Esophagus squamous epithelium (tissue), 5 donors: ENCODE results near the gene RABAC1. TPM values are rescaled to one million over a fixed set of nuclear protein-coding genes. Genes with fewer than 3 reads are reported as not detected.

ENCODE experiments used
- DNase-seq: peaks from one replicate; lab custom pipeline; 2025; lab: John Stamatoyannopoulos, UW
- H3K27ac ChIP-seq, 4 donors: fragments of 200-600 bp; sonication (generic); one replicate each; pipeline ENCODE4 v1.5.1; 2016 to 2019; ENCODE audit warnings: mild to moderate bottlenecking in 1 of 4
- H3K27me3 ChIP-seq, 4 donors: fragments of 200-600 bp; sonication (generic); 1 replicate in 3 of 4; 2 replicates in 1 of 4; pipeline versions ENCODE4 v1.5.1 to v1.6.0; 2017 to 2021; ENCODE audit warnings: antibody characterized with exemption in 1 of 4
- H3K36me3 ChIP-seq, 3 donors: fragments of 200-600 bp; sonication (generic); one replicate each; pipeline ENCODE4 v1.5.1; 2016 to 2019
- H3K4me1 ChIP-seq, 3 donors: fragments of 200-600 bp; sonication (generic); one replicate each; pipeline ENCODE4 v1.5.1; 2017 to 2019
- H3K4me3 ChIP-seq, 4 donors: fragments of 200-600 bp; sonication (generic); 1 replicate in 3 of 4; 2 replicates in 1 of 4; pipeline ENCODE4 v1.5.1; 2016 to 2019; ENCODE audit warnings: mild to moderate bottlenecking in 2 of 4, moderate library complexity in 1 of 4
- H3K9me3 ChIP-seq, 3 donors: fragments of 200-600 bp; sonication (generic); one replicate each; pipeline ENCODE4 v1.5.1; 2016 to 2019
- CTCF ChIP-seq, 6 experiments: fragments of 450-650 bp in 4 of 6; fragments of 200-600 bp in 2 of 6; sonication (generic) in 2 of 6; IDR thresholded peaks; one replicate each; pipeline ENCODE4 v1.5.1; 2016 to 2019; ENCODE audit warnings: antibody characterized with exemption in 6 of 6, mild to moderate bottlenecking in 4 of 6, moderate library complexity in 4 of 6
- POLR2A ChIP-seq, 4 donors: fragments of 450-650 bp; IDR thresholded peaks; one replicate each; pipeline ENCODE4 v1.6.1; 2017; ENCODE audit warnings: antibody characterized with exemption in 4 of 4, mild to moderate bottlenecking in 4 of 4, moderate library complexity in 3 of 4
- WGBS, 2 donors: methylation state at CpG; one replicate each; pipeline ENCODE4 v1.1.5; 2018; 5-methylcytosine and 5-hydroxymethylcytosine counted together
- intact Hi-C: fragments of 100-400 bp; cut with DNase I; formaldehyde crosslinking; loops from one replicate; pipeline ENCODE4 v1.15.0; 2022
- total RNA-seq, 4 donors: library from RNA; depleted of rRNA; stranded (reverse); fragments of >200 nt; gene quantifications; one replicate each; pipeline ENCODE4 v1.1.0, GENCODE V29; 2016
- donor health status: DM: yes; HTN: yes; CAD: no.

RABAC1 gene
- total RNA-seq, 4 donors from 2014 or later, result 47.4 to 113 (median 103) TPM

DNA sequence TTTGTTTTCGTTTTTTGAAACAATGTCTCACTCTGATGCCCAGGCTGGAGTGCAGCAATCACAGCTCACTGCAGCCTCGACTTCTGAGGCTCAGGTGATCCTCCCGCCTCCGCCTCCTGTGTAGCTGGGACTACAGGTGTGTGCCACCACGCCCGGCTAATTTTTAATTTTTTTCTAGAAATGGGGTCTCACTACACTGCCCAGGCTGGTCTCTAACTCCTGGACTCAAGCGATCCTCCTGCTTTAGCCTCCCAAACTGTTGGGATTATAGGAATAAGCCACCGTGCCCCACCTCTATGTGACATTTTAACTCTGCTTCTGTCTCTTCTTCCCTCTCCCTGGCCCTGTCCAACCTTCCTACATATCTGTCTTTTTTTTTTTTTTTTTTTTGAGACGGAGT, 29.8 kb upstream of the RABAC1 start:
- no peak overlapping the region for H3K27ac ChIP-seq
- intact Hi-C loops, result no loop called here
- H3K4me3 ChIP-seq, result no peak overlapping the region
- WGBS, 2 donors, result 81 to 87% methylated on average over 9 of the region's 9 CpGs
- H3K4me1 ChIP-seq, result peaks cover 5 to 9% (median 6%) of the 10 kb centered on the region in 3 donors
- H3K36me3 ChIP-seq, result no peaks in the 10 kb centered on the region
- DNase-seq, result no peak
- peaks cover 0 to 50% (median 6%) of the 10 kb centered on the region in 4 donors for H3K27me3 ChIP-seq
- H3K9me3 ChIP-seq, result no peaks in the 10 kb centered on the region
- TF ChIP-seq CTCF (IDR thresholded peaks at IDR 0.05) (no peak), POLR2A (IDR thresholded peaks at IDR 0.05) (no peak)

GRCh38 chr19:41987141-41987860, 28.2 kb upstream of the RABAC1 start:
- 81% methylated on average over 7 to 9 of the region's 10 CpGs for WGBS, 2 donors
- intact Hi-C loops, result no loop called here
- no peak overlapping the region for H3K4me3 ChIP-seq
- DNase-seq, result no peak
- H3K36me3 ChIP-seq, result no peaks in the 10 kb centered on the region
- H3K9me3 ChIP-seq, result no peaks in the 10 kb centered on the region
- H3K27ac ChIP-seq, result no peak overlapping the region
- no peaks in the 10 kb centered on the region for H3K4me1 ChIP-seq
- no peak for TF ChIP-seq CTCF (IDR thresholded peaks at IDR 0.05)
- H3K27me3 ChIP-seq, result peaks cover 0 to 33% (median 2%) of the 10 kb centered on the region in 4 donors

DNA sequence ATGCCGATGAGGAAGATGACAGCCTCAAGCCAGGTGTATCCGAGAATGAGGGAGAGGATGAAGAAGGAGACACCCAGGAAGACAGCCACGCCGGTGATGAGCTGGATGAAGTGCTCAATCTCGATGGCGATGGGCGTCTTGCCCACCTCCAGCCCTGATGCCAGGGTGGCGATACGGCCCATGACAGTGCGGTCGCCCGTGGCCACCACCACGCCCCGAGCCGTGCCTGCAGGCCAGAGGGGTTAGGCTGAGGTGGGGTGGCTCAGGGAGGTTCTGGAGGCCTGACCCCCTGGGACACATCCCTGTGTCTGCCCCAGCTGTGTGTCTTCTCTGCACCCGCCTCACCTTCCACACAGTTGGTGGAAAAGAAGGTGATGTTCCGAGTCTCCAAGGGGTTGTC, 25.8 kb upstream of the RABAC1 start:
- DNase-seq, result no peak
- H3K4me1 ChIP-seq, result no peaks in the 10 kb centered on the region
- no peak overlapping the region for H3K27ac ChIP-seq
- TF ChIP-seq POLR2A (IDR thresholded peaks at IDR 0.05) (no peak), CTCF (IDR thresholded peaks at IDR 0.05) (no peak)
- no peak overlapping the region for H3K4me3 ChIP-seq
- peaks cover 0 to 12% (median 0%) of the 10 kb centered on the region in 4 donors for H3K27me3 ChIP-seq
- 61 to 100% methylated on average over 3 to 7 of the region's 17 CpGs for WGBS, 2 donors
- intact Hi-C loops, result no loop called here
- no peaks in the 10 kb centered on the region for H3K36me3 ChIP-seq
- no peaks in the 10 kb centered on the region for H3K9me3 ChIP-seq

- no peak for TF ChIP-seq CTCF (IDR thresholded peaks at IDR 0.05)
- TF ChIP-seq POLR2A (IDR thresholded peaks at IDR 0.05), result no peak
- no peaks in the 10 kb centered on the region for H3K4me1 ChIP-seq
- 67 to 71% methylated on average over 1 to 10 of the region's 15 CpGs for WGBS, 2 donors
- H3K4me3 ChIP-seq, result no peak overlapping the region
- H3K27me3 ChIP-seq, result no peaks in the 10 kb centered on the region
- no peaks in the 10 kb centered on the region for H3K36me3 ChIP-seq
- intact Hi-C loops, result no loop called here
- H3K9me3 ChIP-seq, result no peaks in the 10 kb centered on the region
- H3K27ac ChIP-seq, result no peak overlapping the region
- DNase-seq, result no peak
Measured at GRCh38 chr19:41981724-41982123, 22.6 kb upstream of the RABAC1 start.

- intact Hi-C loops, result no loop called here
Measured at GRCh38 chr19:41978470-41978869, 19.3 kb upstream of the RABAC1 start.

More at GRCh38 chr19:41978470-41978869, 19.3 kb upstream of the RABAC1 start:
- WGBS, 2 donors, result 78 to 87% methylated on average over 10 to 12 of the region's 17 CpGs
- no peaks in the 10 kb centered on the region for H3K36me3 ChIP-seq
- peaks cover 0 to 10% (median 0%) of the 10 kb centered on the region in 3 donors for H3K4me1 ChIP-seq
- no peak overlapping the region for H3K27ac ChIP-seq
- TF ChIP-seq POLR2A (IDR thresholded peaks at IDR 0.05) (no peak), CTCF (IDR thresholded peaks at IDR 0.05) (no peak)
- no peaks in the 10 kb centered on the region for H3K9me3 ChIP-seq
- H3K27me3 ChIP-seq, result no peaks in the 10 kb centered on the region
- DNase-seq, result no peak
- no peak overlapping the region for H3K4me3 ChIP-seq
